ENCODE results near the gene ATM.

ATM gene

GRCh38 chr11:108237058-108237481, 14.2 kb downstream of the ATM start:
- no peak for DNase-seq (ENCODE audit: low read depth)
- no peak overlapping the region for H3K4me3 ChIP-seq (ENCODE audit: low read depth, low read length)
- TF ChIP-seq, protein P1, sequence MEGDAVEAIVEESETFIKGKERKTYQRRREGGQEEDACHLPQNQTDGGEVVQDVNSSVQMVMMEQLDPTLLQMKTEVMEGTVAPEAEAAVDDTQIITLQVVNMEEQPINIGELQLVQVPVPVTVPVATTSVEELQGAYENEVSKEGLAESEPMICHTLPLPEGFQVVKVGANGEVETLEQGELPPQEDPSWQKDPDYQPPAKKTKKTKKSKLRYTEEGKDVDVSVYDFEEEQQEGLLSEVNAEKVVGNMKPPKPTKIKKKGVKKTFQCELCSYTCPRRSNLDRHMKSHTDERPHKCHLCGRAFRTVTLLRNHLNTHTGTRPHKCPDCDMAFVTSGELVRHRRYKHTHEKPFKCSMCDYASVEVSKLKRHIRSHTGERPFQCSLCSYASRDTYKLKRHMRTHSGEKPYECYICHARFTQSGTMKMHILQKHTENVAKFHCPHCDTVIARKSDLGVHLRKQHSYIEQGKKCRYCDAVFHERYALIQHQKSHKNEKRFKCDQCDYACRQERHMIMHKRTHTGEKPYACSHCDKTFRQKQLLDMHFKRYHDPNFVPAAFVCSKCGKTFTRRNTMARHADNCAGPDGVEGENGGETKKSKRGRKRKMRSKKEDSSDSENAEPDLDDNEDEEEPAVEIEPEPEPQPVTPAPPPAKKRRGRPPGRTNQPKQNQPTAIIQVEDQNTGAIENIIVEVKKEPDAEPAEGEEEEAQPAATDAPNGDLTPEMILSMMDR (IDR thresholded peaks at IDR 0.05; ENCODE audit: control insufficient read depth, extremely low read depth, insufficient read depth), result no peak

GRCh38 chr11:108239076-108239475, 16.2 kb downstream of the ATM start:
- no peak for DNase-seq (ENCODE audit: low read depth)
- TF ChIP-seq, protein P1 (IDR thresholded peaks at IDR 0.05; ENCODE audit: control insufficient read depth, extremely low read depth, insufficient read depth), result no peak
- no peak overlapping the region for H3K4me3 ChIP-seq (ENCODE audit: low read depth, low read length)

GRCh38 chr11:108241330-108242037, 18.6 kb downstream of the ATM start:
- no peak for DNase-seq (ENCODE audit: low read depth)
- TF ChIP-seq, protein P1 (IDR thresholded peaks at IDR 0.05; ENCODE audit: control insufficient read depth, extremely low read depth, insufficient read depth), result no peak

GRCh38 chr11:108242422-108242821, 19.6 kb downstream of the ATM start:
- H3K4me3 ChIP-seq (ENCODE audit: low read depth, low read length), result no peak overlapping the region
- no peak for DNase-seq (ENCODE audit: low read depth)
- TF ChIP-seq, protein P1 (IDR thresholded peaks at IDR 0.05; ENCODE audit: control insufficient read depth, extremely low read depth, insufficient read depth), result no peak

More at GRCh38 chr11:108241330-108242037, 18.6 kb downstream of the ATM start:
- no peak overlapping the region for H3K4me3 ChIP-seq (ENCODE audit: low read depth, low read length)

DNA sequence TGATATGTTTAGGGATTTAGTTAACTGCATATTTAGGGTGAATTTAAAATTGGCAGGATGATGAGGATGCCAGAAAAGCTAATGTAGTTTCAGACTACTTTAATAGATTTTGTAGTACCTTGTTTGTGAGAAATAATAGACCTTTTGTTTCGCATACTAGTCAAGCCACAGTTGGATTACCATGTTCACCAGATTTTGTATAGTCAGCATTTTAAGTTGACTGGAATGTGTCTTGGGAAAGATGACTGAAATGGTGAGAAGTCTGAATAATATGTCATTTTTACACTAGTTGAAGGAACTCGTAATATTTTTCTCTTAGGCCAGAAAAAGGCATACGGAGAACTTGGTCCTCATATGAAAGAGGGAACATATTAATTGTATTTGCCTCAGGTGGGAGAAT, 23.4 kb downstream of the ATM start:
- no peak for DNase-seq (ENCODE audit: low read depth)
- TF ChIP-seq, protein P1 (IDR thresholded peaks at IDR 0.05; ENCODE audit: control insufficient read depth, extremely low read depth, insufficient read depth), result no peak
- no peak overlapping the region for H3K4me3 ChIP-seq (ENCODE audit: low read depth, low read length)

- TF ChIP-seq, protein P1 (IDR thresholded peaks at IDR 0.05; ENCODE audit: control insufficient read depth, extremely low read depth, insufficient read depth), result no peak
- no peak for DNase-seq (ENCODE audit: low read depth)
- no peak overlapping the region for H3K4me3 ChIP-seq (ENCODE audit: low read depth, low read length)
These were observed 24.0 kb downstream of the ATM start for GRCh38 chr11:108246885-108247284.

GRCh38 chr11:108253176-108253575, 30.3 kb downstream of the ATM start:
- TF ChIP-seq, protein P1 (IDR thresholded peaks at IDR 0.05; ENCODE audit: control insufficient read depth, extremely low read depth, insufficient read depth), result no peak
- DNase-seq (ENCODE audit: low read depth), result no peak
- no peak overlapping the region for H3K4me3 ChIP-seq (ENCODE audit: low read depth, low read length)

All from LNCaP clone FGC (cell line).